DMS153 (cell line): ENCODE results near the gene PIGBOS1.
"Not testable (repeated sequence)": the region's sequence is repeated elsewhere in the genome, so short reads cannot be mapped to it uniquely, and the experiment has no call there.

Experiments
- DNase-seq: peaks from one replicate; lab custom pipeline; 2025; lab: John Stamatoyannopoulos, UW

PIGBOS1 gene, protein sequence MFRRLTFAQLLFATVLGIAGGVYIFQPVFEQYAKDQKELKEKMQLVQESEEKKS

DNA sequence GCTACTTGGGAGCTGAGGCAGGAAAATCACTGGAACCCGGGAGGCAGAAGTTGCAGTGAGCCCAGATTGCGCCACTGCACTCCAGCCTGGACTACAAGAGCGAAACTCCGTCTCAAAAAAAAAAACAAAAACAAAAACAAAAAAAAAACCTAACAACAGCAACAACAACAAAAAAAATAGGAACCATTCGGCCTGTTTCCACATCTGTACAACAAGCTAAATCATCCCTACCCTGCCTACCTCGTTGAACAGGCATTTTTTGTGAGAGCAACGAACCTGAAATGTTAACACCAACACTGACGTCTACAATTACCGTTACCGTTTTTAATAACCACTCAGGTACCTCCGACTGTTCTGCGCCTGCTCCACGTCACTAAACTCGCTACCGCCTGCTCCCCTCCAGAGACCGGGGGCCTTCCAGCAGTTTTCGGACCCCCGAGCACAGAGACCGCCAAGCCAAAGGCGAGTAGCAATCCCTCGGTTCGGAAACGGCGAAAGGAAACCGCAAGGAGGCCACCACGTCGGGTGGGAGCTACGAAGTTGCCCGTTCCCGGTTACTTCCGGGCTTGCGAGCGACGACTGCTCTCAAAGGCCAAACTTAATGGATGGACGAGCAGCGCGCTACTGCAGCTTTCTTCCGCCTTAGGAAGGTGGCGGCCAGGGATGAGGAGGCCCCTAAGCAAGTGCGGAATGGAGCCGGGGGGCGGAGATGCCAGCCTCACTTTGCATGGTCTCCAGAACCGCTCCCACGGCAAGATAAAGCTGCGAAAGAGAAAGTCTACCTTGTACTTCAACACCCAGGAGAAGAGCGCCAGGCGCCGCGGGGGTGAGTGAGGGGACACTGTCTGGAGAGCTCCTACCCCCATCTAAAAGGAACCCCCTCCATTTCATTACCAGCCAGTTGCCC is at the start of gene PIGBOS1, which contains the start of gene PIGB:
Gene PIGBOS1, minus strand, starts transcription at position 536 of the 907 bp plus-strand sequence. CDS start 1,331 bp downstream, outside the sequence.
Gene PIGB, plus strand, starts transcription at position 635 of the 907 bp plus-strand sequence. Its CDS starts 29 bp downstream, at position 664.
- peak; percentile 34 for DNase-seq

DNA sequence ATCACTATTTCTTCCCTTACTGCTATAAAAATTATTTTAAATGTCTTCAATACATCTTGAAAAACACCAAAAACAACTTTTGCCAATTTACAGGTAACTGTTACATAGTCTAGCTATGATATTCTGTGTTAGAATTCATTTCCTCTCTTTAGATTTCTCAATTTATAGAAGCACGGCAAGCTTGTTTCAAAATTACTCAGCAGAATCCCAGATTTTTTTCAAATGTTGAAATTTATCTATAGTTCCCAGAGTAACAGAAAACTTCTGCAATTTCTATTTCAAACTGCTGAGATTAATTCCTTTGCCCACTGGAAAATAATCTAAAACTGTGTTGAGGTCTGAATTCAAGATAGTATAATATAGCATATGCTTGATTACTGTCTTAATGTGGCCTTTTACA is 48.1 kb upstream of the PIGBOS1 start:
- DNase-seq = no peak

DNA sequence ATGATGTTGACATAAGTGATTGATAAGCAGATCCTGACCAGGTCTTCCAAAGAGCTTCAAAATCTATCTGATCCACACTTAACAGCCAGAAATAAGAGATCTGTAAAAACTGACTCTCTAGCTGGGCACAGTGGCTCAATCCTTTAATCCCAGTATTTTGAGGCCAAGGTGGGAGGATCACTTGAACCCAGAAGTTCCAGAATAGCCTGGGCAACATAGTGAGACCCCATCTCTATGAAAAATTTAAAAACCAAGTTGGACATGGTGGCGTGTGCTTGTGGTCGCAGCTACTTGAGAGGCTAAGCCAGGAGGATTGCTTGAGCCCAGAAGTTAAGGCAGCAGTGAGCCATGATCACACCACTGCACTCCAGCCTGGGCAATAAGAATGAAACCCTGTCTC is 43.7 kb upstream of the PIGBOS1 start:
- no peak for DNase-seq

DNA sequence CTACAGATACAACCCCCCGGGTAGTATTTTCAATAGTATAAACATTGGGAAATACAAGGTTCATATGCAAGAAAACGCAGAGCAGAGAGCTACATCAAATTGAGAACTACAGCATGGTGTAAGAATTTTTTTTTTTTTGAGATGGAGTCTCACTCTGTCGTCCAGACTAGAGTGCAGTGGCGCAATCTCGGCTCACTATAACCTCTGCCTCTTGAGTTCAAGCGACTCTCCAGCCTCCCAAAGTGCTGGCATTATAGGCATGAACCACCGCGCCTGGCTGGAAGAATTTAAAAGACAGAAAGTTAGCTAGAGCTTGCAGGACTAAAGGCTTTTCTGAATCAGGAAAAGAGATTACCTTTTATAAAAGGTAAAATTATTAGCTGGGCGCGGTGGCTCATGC is 42.1 kb upstream of the PIGBOS1 start:
- no peak for DNase-seq

DNA sequence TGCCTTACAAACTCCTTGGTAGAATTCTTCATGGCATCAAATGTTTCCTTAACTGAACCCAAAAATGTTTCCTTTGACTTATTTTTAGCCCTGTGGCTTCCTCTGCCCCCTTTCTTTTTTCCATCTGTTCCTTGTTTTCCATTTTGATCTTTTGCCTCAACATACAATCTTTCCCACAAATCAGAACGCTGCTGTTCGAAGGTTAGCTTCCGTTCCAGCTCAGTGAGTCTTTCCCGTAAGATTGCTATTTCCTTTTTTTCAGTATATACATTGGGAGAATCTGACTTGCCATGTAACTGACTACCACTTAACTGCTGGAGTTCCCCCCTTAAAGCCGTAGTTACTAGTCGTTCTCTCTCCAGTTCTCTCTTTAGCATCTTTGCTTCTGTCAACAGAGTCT is 41.3 kb upstream of the PIGBOS1 start:
- no peak for DNase-seq

DNA sequence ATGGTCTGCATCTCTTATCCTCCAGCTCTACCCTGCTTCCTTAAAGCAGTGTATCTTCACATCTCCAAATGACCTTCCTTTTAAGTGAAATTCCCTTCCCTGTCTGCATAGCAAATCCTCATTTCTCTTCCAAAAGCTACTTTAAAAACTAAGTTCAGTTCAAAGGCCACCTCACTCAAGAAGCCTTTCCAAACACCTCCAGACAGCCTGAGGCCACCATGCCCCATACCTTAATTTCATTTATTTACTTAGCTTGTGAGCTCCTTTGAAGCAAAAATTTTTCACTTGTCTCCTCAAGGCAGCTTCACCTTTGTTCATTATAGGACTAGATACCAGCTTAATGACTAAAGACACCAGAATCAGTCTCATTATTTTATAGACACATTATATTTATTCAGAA is 39.5 kb upstream of the PIGBOS1 start:
- DNase-seq = no peak

DNA sequence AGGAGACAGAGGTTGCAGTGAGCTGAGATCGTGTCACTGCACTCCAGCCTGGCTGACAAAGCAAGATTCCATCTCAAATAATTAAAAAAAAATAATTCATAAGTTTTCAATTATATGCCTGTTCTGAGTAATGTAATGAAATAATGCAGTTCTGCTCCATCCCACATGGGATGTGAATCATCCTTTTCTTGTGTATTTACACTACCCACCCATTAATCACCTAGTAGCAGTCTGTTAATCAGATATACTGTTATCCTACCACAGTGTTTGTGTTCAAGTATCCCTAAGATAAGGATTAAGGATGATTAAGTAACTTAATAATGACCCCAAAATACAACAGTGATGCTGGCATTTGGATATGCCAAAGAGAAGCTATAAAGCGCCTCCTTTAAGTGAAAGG is 38.9 kb upstream of the PIGBOS1 start:
- DNase-seq = no peak

DNA sequence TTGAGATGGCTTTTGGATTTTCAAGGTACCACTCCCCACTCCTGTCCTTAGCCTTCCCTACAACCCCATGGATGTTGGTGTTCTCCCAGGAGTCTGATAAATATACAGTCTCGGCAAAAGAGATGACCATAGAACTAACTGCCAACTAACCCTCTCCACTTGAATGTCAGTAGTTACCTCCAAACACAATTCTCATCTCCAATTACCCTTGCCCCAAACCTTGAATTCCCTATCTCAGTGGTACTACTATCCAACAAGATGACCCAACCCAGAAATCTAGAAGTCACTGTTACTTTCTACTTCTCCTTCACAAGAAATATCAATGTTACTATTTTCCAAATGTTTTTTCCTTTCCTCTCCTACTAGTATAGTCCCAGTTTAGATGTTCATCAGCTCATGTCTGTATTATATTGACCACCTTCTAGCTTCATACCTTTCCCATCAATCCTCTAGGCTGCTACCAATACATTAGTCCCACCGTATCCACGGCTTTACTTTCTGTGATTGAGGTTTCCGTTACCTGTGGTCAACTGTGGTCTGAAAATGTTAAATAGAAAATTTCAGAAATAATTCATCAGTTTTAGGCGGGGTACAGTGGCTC is 38.2 kb upstream of the PIGBOS1 start:
- no peak for DNase-seq

DNA sequence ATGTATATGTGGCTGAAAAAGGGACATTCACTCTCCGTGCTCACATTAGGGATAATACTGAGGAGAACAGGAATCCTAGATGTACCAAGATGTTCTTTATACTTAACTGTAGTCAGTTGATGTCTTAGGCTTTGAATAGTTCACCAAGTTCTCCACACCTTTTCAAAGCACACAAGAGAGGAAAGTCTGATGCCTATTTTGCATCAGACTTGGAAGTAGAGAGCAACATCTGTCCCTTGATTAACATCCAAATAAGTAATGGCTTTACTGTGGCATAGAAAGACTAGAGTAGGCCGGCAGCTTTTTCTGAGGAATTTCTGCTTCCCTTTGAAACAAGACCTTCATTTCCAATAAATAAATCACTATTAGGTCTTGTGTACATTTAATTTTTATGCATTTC is 34.1 kb upstream of the PIGBOS1 start:
- no peak for DNase-seq

DNA sequence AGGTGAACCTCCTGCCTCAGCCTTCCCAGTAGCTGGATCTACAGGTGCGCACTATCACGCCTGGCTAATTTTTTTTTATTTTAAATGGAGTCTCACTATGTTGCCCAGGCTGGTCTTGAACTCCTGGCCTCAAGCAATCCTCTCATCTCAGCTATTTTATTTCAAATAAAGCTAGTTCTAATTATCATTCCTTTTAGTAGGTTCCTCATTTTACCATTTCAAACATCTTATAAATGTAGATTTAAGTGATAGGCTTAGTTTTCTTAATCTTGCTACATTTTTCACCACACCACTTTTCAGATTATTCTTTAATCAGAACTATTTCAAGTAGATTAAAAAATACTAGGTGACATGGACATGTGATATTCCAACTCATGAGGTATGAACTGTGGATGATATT is 30.4 kb upstream of the PIGBOS1 start:
- DNase-seq = no peak

DNA sequence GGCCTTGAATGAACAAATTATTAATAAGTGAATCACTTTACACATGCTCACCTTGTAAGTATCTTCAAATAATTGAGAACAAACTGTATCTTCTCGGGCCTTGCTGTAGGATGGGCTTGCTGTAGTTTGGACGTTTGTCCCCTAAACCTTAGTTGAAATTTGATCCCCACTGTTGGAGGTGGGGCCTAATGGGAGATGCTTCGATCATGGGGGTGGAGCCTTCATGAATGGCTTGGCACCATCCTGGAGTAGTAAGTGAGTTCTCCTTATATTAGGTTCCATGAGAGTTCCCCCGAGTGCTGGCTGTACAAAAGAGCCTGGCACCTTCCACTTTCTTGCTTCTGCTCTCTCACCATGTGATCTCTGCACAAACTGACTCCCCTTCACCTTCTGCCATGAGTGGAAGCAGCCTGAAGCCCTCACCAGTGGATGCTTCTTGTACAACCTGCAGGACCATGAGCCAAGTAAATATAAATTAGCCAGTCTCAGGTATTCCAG is 29.4 kb upstream of the PIGBOS1 start:
- DNase-seq = no peak

DNA sequence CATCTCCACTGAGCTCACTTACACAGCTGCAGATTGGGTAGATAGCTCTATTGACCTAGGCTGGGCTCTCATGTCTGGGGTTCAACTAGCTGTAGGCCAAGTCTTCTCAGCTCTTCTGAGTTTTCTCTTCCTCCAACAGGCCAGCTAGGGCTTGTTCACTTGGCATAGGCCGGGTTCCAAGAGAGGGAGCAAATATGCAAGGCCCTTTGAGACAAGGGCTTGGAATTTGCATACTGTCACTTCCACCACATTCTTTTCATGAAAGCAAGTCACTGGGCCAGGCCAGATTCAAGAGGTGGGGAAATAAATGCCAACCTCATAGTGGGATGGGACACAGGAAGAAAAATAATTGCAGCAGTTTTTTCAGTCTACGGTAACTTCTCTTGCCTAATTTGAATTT is 25.3 kb upstream of the PIGBOS1 start:
- no peak for DNase-seq

DNA sequence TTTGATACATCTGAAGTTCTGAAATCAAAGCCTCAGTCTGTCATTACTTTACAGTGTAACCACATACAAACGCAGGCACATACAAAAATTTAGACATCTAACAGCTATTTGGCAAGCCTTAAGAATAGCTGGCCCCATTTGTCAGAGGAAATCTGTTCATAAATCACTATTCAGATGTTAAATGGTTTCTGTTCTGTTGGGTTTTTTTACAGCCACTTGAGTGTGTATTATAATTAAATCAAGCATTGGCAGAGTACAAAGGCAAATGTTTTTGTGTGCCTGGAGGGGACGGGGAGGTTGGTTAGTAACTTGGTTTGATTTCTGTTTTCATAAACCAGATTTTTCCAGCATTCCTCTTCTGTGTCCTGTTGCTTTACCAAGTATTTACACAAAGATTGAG is 24.2 kb upstream of the PIGBOS1 start:
- peak; percentile 13 for DNase-seq

DNA sequence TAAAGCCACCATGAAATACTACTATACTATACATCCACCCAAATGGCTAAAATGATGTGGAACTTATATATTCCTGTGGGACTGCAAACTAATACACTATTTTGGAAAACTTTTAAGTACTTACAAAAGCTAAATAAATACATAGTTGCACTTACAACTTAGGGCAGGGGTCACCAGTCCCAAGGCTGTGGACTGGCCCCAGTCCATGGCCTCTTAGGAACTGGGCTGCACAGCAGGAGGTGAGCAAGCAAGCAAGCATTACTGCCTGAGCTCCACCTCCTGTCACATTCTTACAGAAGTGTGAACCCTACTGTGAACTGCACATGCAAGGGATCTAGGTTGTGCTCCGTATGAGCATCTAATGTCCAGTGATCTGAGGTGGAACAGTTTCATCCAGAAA is 18.2 kb upstream of the PIGBOS1 start:
- DNase-seq = no peak

DNA sequence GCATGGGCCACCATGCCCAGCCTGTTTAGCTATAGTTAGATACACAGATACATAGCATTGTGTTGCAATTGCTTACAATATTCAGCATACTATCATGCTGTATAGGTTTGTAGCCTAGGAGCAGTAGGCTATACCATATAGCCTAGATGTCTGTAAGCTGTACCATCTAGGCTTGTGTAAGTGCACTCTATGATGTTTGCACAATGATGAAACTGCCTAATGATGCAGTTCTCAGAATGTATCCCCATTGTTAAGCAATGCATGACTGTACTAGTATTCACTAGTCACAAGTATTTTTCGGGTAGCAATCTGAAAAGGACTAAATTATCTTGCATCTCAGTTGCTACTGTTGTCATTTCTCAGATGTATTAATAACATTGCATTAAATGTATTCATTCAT is 16.1 kb upstream of the PIGBOS1 start:
- DNase-seq = no peak

DNA sequence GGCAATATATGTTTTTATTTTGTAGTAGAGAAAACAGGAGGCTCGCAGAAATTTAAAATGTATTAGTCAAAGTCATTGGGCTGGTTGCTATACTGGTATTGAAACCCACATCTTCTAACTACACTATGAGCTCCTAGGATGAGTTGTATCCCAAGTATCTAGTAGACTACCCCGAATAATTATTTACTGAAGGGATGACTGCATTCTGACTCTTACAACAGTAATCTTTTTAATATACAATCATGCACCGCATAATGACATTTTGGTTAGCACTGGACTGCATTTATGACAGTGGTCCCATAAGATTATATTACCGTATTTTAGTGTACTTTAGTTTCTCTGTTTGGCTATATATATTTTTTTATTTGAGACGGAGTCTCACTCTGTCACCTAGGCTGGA is 15.4 kb upstream of the PIGBOS1 start:
- no peak for DNase-seq

DNA sequence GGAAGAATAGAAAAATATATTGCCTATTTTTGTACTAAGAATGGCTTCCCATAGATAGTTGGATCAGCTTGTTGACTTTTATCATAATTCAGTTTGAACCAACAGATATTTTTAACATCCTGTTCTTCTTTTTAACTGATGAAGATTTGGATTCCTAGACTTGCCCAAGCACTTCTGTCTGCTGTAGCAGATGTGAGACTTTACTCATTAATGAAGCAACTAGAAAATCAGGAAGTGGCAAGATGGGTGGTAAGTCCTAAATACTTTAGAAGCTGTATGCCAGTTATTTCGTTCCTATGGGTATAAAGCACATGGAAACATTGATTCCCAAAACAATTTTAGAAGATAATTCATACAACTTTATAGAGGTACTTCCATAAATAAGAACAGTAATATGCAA is 8.5 kb upstream of the PIGBOS1 start:
- DNase-seq = no peak

DNA sequence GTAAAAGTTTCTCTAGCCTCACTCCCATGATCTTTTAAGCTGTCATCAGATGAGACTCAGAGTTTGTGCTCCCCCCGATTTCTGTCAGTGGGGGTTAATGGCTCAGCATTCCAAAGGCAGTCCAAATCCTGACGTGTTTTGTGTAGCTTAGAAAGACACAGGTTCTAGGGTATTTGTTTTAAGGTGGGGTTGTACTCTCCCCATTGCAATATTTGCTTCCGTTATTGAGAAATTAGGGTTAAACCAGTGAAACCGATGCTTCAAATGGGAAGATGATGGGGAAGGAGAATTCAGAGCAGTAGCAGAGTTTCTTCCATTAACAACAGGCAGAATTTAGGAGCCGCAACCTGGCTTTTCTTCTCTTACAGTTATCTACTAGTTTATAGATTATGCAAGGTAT is 3.5 kb upstream of the PIGBOS1 start:
- no peak for DNase-seq

DNA sequence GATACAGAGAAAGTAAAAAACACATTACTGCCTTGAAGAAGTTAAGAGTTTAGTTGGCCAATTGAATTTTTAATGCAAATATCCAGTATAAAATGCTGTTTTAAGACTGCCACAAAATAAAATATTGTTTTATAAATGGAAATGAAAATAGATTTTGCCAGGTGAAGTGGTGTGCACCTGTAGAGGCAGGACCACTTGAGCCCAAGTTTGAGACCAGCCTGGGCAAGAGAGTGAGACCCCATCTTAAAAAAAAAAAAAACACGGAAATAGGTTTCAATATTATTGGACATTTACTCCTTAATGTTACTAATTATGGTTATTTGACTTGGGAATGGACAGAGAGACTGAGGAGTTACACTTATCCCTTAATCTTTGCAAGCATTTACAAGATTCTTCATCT is 2.0 kb upstream of the PIGBOS1 start:
- DNase-seq = no peak

DNA sequence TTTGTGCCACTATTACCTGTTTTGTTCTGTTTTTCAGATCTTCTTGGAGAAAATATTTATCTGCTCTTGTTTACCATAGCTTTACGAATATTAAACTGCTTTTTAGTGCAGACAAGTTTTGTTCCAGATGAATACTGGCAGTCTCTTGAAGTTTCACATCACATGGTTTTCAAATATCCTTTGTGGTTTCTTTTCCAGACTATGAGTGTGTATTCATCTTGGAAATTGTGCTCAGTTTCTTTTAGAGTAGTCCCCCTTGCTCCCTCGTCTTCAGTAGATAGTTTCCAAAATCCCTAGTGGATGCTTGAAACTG is 1.3 kb upstream of the PIGBOS1 start:
- DNase-seq = no peak

DNA sequence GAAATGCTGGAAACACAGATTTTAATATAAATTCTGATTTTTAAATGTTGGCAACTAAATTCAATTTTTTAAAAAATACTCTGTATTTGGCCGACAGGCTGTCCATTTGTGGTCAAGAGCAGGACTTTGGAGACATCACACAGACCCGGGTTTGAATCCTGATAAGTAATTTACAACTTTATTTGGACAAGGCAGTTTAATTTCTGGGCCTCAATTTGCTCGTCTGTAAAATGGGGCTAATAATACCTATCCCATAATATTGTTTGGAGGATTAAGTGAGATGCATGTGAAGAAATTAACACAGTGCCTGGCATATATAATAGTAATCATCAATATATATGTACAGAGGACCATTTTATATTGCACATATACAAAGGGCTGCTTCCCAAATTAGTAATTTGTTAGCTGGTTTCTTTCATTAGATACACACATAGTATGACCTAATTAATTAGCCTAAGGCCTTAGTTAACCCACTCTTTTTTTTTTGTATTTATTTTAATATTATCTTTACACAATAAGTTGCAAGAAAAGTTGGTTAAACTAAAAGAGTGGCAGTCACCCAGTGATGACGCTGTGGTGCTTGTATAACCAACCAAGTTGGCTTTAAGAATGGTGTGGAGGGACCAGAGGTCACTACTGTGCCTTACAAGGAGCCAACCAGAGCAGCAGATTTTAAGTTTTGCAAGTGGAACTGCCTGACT is 764 bp upstream of the PIGBOS1 start:
- no peak for DNase-seq

DNA sequence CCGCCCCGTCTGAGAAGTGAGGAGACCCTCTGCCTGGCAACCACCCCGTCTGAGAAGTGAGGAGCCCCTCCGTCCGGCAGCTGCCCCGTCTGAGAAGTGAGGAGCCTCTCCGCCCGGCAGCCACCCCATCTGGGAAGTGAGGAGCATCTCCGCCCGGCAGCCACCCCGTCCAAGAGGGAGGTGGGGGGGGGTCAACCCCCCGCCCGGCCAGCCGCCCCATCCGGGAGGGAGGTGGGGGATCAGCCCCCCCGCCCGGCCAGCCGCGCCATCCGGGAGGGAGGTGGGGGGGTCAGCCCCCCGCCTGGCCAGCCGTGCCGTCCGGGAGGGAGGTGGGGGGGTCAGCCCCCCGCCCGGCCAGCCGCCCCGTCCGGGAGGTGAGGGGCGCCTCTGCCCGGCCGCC is 16.1 kb downstream of the PIGBOS1 start:
- not testable (repeated sequence) for DNase-seq

DNA sequence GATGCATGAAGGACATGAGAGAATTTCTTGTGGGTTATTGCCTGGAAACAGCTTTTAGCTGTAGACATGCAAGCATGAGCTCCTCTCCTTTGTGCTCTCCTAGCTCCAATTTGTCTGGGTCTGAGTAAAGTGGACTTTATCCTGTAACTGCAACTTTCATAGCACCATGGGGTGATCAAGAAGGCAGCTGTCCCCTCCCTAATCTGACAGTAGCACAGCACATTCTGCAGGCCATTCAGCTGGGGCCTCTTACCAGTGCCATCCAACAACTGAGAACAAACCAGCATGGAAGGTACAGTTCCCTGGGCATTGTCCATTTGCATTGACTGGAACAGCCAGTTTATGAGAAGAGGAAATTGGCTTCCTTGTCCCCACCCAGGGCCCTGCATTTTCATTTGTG is 21.6 kb downstream of the PIGBOS1 start:
- no peak for DNase-seq
